ENCODE measurements around the gene SYCP2.

The SYCP2 gene

GRCh38 chr20:59832406-59833363, 100.8 kb downstream of the SYCP2 start:
- no peak for DNase-seq

- peak in 1 of 2 experiments; percentile 12 for DNase-seq
Measured at GRCh38 chr20:59831916-59832270, 101.5 kb downstream of the SYCP2 start.

GRCh38 chr20:59831024-59831915, 102.2 kb downstream of the SYCP2 start:
- no peak for DNase-seq

- DNase-seq: peak in 1 of 2 experiments; percentile 24
Measured at GRCh38 chr20:59830665-59831023, 102.8 kb downstream of the SYCP2 start.

GRCh38 chr20:59829786-59830664, 103.4 kb downstream of the SYCP2 start:
- no peak for DNase-seq

- DNase-seq: no peak
Measured at GRCh38 chr20:59829054-59829785, 104.2 kb downstream of the SYCP2 start.

- DNase-seq: no peak
Measured at GRCh38 chr20:59828125-59829053, 105.0 kb downstream of the SYCP2 start.

- no peak for DNase-seq
Measured at GRCh38 chr20:59827138-59828056, 106.0 kb downstream of the SYCP2 start.

GRCh38 chr20:59825944-59826759, 107.3 kb downstream of the SYCP2 start:
- DNase-seq: peak; percentile 96 to 97

- no peak for DNase-seq
Measured at GRCh38 chr20:59825563-59825920, 107.9 kb downstream of the SYCP2 start.

GRCh38 chr20:59824711-59825562, 108.5 kb downstream of the SYCP2 start:
- DNase-seq: no peak

- DNase-seq: no peak
Measured at GRCh38 chr20:59823491-59824259, 109.8 kb downstream of the SYCP2 start.

- DNase-seq: no peak
Measured at GRCh38 chr20:59823030-59823423, 110.4 kb downstream of the SYCP2 start.

GRCh38 chr20:59822291-59823029, 111.0 kb downstream of the SYCP2 start:
- no peak for DNase-seq

GRCh38 chr20:59821788-59822187, 111.6 kb downstream of the SYCP2 start:
- DNase-seq: no peak

GRCh38 chr20:59821201-59821600, 112.2 kb downstream of the SYCP2 start:
- DNase-seq: no peak
